GM21786 (cell line): ENCODE data around the gene C18orf63.
A peak's percentile ranks its signal among the peaks of the same experiment; 100 is the strongest.

Experiments
- ATAC-seq: cut with Tn5 transposase; IDR thresholded peaks from one replicate; pipeline ENCODE4 v1.9.1; 2021; ENCODE audit not compliant: unreplicated experiment

Gene C18orf63

GRCh38 chr18:74375999-74376398, 60.4 kb downstream of the C18orf63 start:
- no peak for ATAC-seq

GRCh38 chr18:74376523-74376922, 60.9 kb downstream of the C18orf63 start:
- no peak for ATAC-seq

GRCh38 chr18:74377776-74378175, 62.1 kb downstream of the C18orf63 start:
- peak; percentile 12 for ATAC-seq

- ATAC-seq, result peak; percentile 74
Observed at GRCh38 chr18:74378179-74378682, 62.6 kb downstream of the C18orf63 start.

GRCh38 chr18:74380916-74381315, 65.3 kb downstream of the C18orf63 start:
- ATAC-seq, result no peak

- ATAC-seq, result no peak
Observed at GRCh38 chr18:74381621-74382295, 66.1 kb downstream of the C18orf63 start.

- no peak for ATAC-seq
Observed at GRCh38 chr18:74382481-74383017, 66.9 kb downstream of the C18orf63 start.

GRCh38 chr18:74387383-74387782, 71.7 kb downstream of the C18orf63 start:
- ATAC-seq, result no peak

- no peak for ATAC-seq
Observed at GRCh38 chr18:74388227-74388626, 72.6 kb downstream of the C18orf63 start.

- ATAC-seq, result no peak
Observed at GRCh38 chr18:74389171-74389927, 73.7 kb downstream of the C18orf63 start.

GRCh38 chr18:74389991-74390390, 74.4 kb downstream of the C18orf63 start:
- ATAC-seq, result no peak

- no peak for ATAC-seq
Observed at GRCh38 chr18:74390900-74391299, 75.3 kb downstream of the C18orf63 start.

GRCh38 chr18:74392323-74392722, 76.7 kb downstream of the C18orf63 start:
- no peak for ATAC-seq

- ATAC-seq, result no peak
Observed at GRCh38 chr18:74395006-74395405, 79.4 kb downstream of the C18orf63 start.

GRCh38 chr18:74395648-74396154, 80.1 kb downstream of the C18orf63 start:
- ATAC-seq, result no peak

- no peak for ATAC-seq
Observed at GRCh38 chr18:74396171-74397169, 80.8 kb downstream of the C18orf63 start.

- no peak for ATAC-seq
Observed at GRCh38 chr18:74397572-74397971, 81.9 kb downstream of the C18orf63 start.

- no peak for ATAC-seq
Observed at GRCh38 chr18:74399091-74399887, 83.7 kb downstream of the C18orf63 start.

GRCh38 chr18:74400813-74401212, 85.2 kb downstream of the C18orf63 start:
- ATAC-seq, result no peak
